Endodermal cell (in vitro differentiated cells): Measurements from ENCODE around the gene COL28A1. TPM values are rescaled to one million over a fixed set of nuclear protein-coding genes. Genes with fewer than 3 reads are reported as not detected.

Experiments
- DNase-seq: peaks from one replicate; pipeline ENCODE4 v3.0.0-alpha.2; 2017
- H3K27ac ChIP-seq: 2 replicates; pipeline ENCODE4 v1.5.1; 2013; ENCODE audit warnings: mild to moderate bottlenecking, low read depth, low read length, moderate library complexity
- H3K27me3 ChIP-seq: 2 replicates; pipeline ENCODE4 v1.6.1; 2013; ENCODE audit warnings: mild to moderate bottlenecking, low read length, moderate library complexity; ENCODE audit not compliant: insufficient read depth, control insufficient read depth, poor library complexity, severe bottlenecking
- H3K36me3 ChIP-seq: 2 replicates; pipeline ENCODE4 v1.7.0; 2013; ENCODE audit warnings: mild to moderate bottlenecking, low read length, moderate library complexity; ENCODE audit not compliant: control insufficient read depth, insufficient read depth
- H3K4me1 ChIP-seq: one replicate; pipeline ENCODE4 v1.7.0; 2013; ENCODE audit warnings: low read length; ENCODE audit not compliant: control insufficient read depth, insufficient read depth
- H3K4me3 ChIP-seq: 2 replicates; pipeline ENCODE4 v1.5.1; 2013; ENCODE audit warnings: mild to moderate bottlenecking, low read length, moderate library complexity
- H3K9ac ChIP-seq: 2 replicates; pipeline ENCODE4 v1.6.1; 2013; ENCODE audit warnings: mild to moderate bottlenecking, low read length, moderate library complexity; ENCODE audit not compliant: poor library complexity, severe bottlenecking; ENCODE audit errors: extremely low read depth
- H3K9me3 ChIP-seq: 2 replicates; pipeline ENCODE4 v1.6.1; 2013; ENCODE audit warnings: mild to moderate bottlenecking, low read length, moderate library complexity; ENCODE audit not compliant: control insufficient read depth
- H3K27ac Mint-ChIP-seq: 2 replicates; pipeline ENCODE4 v1.8.0; 2020; ENCODE audit warnings: mixed read lengths
- H3K27me3 Mint-ChIP-seq: 2 replicates; pipeline ENCODE4 v1.8.0; 2021; ENCODE audit warnings: mild to moderate bottlenecking, mixed read lengths; ENCODE audit not compliant: insufficient read depth
- H3K36me3 Mint-ChIP-seq: 2 replicates; pipeline ENCODE4 v1.8.0; 2020; ENCODE audit warnings: low read depth, mixed read lengths
- H3K4me1 Mint-ChIP-seq: 2 replicates; pipeline ENCODE4 v1.8.0; 2020; ENCODE audit warnings: mixed read lengths
- H3K4me3 Mint-ChIP-seq: 2 replicates; pipeline ENCODE4 v1.8.0; 2020; ENCODE audit warnings: mild to moderate bottlenecking, moderate library complexity, mixed read lengths
- H3K9me3 Mint-ChIP-seq: 2 replicates; pipeline ENCODE4 v1.8.0; 2020; ENCODE audit warnings: mild to moderate bottlenecking, mixed read lengths
- CTCF ChIP-seq: fragments of 200-600 bp; sonication (generic); conservative IDR thresholded peaks from 2 replicates; pipeline ENCODE4 v1.5.0; 2021; ENCODE audit warnings: antibody characterized with exemption, mild to moderate bottlenecking
- WGBS, 2 experiments: methylation state at CpG; one replicate each; pipeline versions ENCODE4 v1.1.5 to v1.1.7; 2013; ENCODE audit warnings: missing lambda C conversion rate in 2 of 2, mixed read lengths in 1 of 2; ENCODE audit not compliant: insufficient coverage in 1 of 2, insufficient read length in 1 of 2; 5-methylcytosine and 5-hydroxymethylcytosine counted together
- total RNA-seq, 2 donors: library from RNA; stranded (reverse); fragmentation: NEBNext Ultra II Directional in 1 of 2; extraction: Animal tissue kit (Norgen Biotek cat#: 25700) in 1 of 2; gene quantifications; 2 replicates in 1 of 2; 3 replicates in 1 of 2; pipeline ENCODE4 v1.2.1, GENCODE V29; 2021

The COL28A1 gene
- total RNA-seq, 2 donors from 2014 or later: 0.44 to 1.2 TPM

- Histone ChIP-seq H3K9ac (no peak overlapping the region), H3K36me3 (no peaks in the 10 kb centered on the region), H3K27me3 (no peaks in the 10 kb centered on the region), H3K4me1 (no peaks in the 10 kb centered on the region), H3K27ac (no peak overlapping the region), H3K4me3 (no peak overlapping the region), H3K9me3 (no peaks in the 10 kb centered on the region)
- Mint-ChIP-seq H3K4me1 (no peaks in the 10 kb centered on the region), H3K27ac (no peak overlapping the region), H3K36me3 (no peaks in the 10 kb centered on the region), H3K27me3 (no peaks in the 10 kb centered on the region), H3K9me3 (no peaks in the 10 kb centered on the region), H3K4me3 (no peak overlapping the region)
- no peak for DNase-seq
- 63 to 64% methylated on average over 3 of the region's 3 CpGs for WGBS, 2 experiments
- no peak for TF ChIP-seq CTCF
Observed at GRCh38 chr7:7335909-7336308, 199.8 kb downstream of the COL28A1 start.

GRCh38 chr7:7335215-7335614 is 200.5 kb downstream of the COL28A1 start:
- WGBS, 2 experiments: 98 to 100% methylated on average over 1 to 2 of the region's 2 CpGs
- no peak overlapping the region for H3K4me3 ChIP-seq
- Mint-ChIP-seq H3K27me3 (no peaks in the 10 kb centered on the region), H3K4me1 (no peaks in the 10 kb centered on the region), H3K9me3 (no peaks in the 10 kb centered on the region), H3K36me3 (no peaks in the 10 kb centered on the region), H3K27ac (no peak overlapping the region), H3K4me3 (no peak overlapping the region)
- no peak overlapping the region for H3K9ac ChIP-seq
- H3K9me3 ChIP-seq: no peaks in the 10 kb centered on the region
- DNase-seq: no peak
- H3K4me1 ChIP-seq: no peaks in the 10 kb centered on the region
- no peak for TF ChIP-seq CTCF
- H3K36me3 ChIP-seq: no peaks in the 10 kb centered on the region
- no peak overlapping the region for H3K27ac ChIP-seq
- no peaks in the 10 kb centered on the region for H3K27me3 ChIP-seq

- H3K4me1 ChIP-seq: no peaks in the 10 kb centered on the region
- no peak for DNase-seq
- 87 to 89% methylated on average over 3 of the region's 3 CpGs for WGBS, 2 experiments
- no peak overlapping the region for H3K4me3 ChIP-seq
- no peak overlapping the region for H3K27ac ChIP-seq
- no peaks in the 10 kb centered on the region for H3K4me1 Mint-ChIP-seq
- H3K36me3 ChIP-seq: no peaks in the 10 kb centered on the region
- no peaks in the 10 kb centered on the region for H3K9me3 ChIP-seq
- no peaks in the 10 kb centered on the region for H3K36me3 Mint-ChIP-seq
- H3K27me3 ChIP-seq: no peaks in the 10 kb centered on the region
- H3K9ac ChIP-seq: no peak overlapping the region
- no peak overlapping the region for H3K27ac Mint-ChIP-seq
- H3K9me3 Mint-ChIP-seq: no peaks in the 10 kb centered on the region
- H3K4me3 Mint-ChIP-seq: no peak overlapping the region
- TF ChIP-seq CTCF: no peak
- peaks cover 3% of the 10 kb centered on the region for H3K27me3 Mint-ChIP-seq
Observed at GRCh38 chr7:7333610-7334009, 202.1 kb downstream of the COL28A1 start.
